NCI-H524 treated with DMSO at 0.1 percent for 48 hours (cell line): ENCODE measurements around the gene SERPINA6.
"Not testable (repeated sequence)": the region's sequence is repeated elsewhere in the genome, so short reads cannot be mapped to it uniquely, and the experiment has no call there.

ENCODE experiments used
- DNase-seq: peaks from one replicate; lab custom pipeline; 2025; lab: John Stamatoyannopoulos, UW

The SERPINA6 gene, protein sequence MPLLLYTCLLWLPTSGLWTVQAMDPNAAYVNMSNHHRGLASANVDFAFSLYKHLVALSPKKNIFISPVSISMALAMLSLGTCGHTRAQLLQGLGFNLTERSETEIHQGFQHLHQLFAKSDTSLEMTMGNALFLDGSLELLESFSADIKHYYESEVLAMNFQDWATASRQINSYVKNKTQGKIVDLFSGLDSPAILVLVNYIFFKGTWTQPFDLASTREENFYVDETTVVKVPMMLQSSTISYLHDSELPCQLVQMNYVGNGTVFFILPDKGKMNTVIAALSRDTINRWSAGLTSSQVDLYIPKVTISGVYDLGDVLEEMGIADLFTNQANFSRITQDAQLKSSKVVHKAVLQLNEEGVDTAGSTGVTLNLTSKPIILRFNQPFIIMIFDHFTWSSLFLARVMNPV

DNA sequence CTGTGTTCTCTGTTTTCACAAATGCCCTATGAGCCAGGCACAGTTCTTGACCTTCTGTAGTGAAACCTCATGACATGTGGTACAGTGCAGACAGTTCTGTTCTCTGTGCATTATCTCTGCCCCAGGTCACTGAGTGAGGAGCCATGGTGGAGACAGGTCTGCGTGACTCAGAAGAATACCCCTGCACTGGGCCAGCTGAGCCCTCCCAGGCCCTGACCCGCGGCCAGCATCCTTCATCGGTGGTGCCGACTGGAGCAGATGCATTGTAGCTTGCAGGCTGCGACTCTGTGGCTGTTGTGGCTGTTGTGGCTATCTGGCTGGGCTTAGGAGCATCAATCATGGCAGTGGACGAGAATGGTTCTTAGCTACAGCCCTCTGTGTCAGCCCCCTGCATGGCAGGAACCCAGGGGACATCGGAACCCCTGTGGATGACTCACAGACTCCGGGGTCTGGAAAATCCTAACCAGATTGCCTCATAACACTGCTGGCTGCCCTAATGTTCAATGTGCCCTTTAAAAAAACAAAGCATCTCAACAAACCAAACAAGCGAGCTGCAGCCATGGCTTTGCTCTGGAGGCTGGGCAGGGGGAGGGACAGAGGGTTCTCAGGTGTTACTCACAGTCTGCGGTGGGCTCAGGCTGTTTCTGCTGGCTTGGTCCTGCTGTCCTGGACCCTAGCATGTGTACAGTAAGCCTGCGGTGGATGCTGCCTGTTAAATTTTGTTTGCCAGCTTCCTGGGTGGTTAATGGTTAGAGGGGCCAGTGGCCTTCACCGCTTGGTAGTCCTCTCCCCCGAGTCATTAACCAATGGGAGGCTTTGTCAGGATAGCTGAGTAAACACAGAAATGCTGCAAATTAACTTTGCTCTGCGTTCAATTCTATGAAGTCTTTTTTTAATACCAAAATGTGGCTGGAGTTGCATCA, at the start of gene SERPINA6:
Gene SERPINA6 (minus strand): TSS at position 689 of the 923 bp plus-strand sequence. CDS start 8,688 bp downstream, outside the sequence.
- no peak for DNase-seq

DNA sequence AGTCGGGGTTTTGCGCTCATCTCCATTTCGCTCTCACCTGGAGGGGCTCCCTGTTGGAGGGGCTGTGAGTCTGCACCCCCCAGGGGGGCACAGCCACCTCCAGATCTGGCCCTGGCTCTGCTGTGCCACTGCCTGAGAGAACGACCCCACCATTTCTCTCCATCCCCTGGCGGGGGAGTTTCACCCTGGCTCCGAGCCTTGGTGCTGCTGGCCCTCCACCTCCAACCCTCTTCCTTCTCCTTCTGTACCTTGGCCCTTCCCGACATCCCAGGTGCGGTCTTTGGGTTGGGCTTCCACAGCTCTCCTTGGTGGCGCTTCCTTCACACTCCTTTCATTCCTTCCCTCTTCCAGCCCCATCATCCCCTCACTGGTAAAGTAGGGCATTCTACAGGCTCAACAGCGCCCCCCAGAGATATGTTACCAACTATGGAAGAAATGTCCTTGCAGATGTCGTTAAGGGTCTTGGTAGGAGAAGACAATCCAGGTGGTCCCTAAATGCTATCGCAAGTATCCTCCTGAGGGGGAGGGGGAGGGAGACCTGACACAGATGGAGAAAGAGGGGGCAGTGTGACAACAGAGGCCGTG, 49.0 kb upstream of the SERPINA6 start:
- no peak for DNase-seq

DNA sequence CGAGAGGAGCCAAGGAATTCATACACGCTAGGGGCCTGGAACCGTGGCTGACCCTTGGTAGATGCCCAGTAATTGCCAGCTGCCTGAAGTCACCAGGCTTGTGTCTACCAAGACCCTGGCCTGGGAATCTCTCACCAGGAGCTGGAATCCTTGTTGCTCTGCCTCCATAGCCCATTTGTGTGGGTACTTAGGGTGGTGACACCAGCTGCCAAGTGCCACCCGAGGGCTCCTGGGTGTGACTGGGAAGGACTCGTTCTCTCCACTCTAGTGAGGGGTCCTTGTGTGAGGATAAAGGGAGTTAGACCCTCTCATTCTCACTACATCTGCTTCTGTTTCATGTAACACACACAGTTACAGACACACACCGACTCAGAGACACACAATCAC, 47.4 kb upstream of the SERPINA6 start:
- no peak for DNase-seq

DNA sequence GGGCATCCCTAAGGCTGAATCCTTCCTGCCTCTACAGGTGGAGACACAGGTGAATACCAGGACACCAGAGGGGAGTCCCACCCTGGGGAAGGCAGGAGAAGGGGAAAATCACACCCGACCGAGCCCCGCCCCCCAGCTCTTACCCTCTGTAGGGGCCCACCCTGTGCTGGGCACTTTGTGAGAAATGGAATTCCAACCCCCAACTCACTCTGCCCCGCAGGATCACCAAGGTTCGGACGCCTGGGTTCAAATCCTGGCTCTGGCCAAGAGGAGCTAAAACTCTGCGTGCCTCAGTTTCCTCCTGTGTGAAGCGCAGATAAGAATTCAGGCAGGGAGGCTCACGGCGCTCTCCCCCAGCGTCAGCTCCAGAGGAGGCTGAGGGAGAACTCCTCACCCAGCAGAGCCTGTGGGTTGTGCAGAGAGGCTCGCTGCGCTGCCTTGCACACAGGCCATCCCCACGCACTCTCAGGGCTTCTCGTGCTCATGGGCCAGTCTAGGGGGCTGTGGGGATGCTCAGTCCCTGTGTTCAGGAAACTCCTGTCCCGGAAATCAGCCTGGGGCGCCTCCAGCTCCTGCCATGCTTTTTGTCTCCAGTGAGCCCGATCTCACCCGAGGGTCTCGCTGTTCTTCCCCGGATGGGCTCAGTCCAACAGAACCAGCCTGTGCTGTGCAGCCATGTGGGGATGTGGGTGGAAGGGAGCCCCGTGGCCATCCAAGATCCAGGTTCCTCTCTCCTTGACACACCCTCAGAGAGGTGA, 46.8 kb upstream of the SERPINA6 start:
- DNase-seq, result not testable (repeated sequence)

DNA sequence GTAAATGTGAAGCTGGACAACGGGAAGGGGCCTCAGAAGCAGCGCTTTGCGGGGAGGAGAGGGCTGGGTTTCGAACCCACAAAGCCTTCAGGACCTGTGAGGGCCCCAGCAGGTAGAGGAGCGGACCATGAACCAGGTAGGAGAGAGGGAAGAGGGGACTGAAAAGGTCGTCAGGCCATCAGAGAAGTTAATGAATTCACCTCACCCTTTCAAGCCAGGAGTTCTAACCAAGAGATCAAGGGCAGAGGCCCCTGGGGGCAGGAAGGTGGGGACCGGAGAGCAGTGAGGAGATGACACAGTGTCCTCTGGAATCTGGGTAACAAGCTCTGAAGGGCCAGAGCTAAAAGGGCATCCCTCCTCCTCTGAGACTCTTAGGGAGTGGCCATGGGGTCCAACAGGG, 45.8 kb upstream of the SERPINA6 start:
- DNase-seq, result no peak

DNA sequence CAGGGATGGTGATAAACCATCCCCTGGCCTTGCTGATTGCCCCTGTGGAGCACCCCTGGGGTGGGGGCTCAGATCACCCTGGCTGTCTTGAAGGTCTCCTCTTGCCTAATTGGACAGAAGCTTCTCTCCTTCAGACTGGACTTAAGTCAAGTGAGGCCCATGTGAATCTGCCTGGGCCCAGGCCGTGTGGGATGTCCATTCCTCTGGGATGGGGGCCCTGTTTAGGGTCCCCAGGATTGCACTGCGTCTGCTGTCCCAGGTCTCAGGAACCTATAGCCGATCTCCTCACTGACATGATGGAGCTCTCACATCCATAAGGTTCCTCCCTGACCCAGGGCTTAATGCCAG, 45.1 kb upstream of the SERPINA6 start:
- DNase-seq, result no peak

DNA sequence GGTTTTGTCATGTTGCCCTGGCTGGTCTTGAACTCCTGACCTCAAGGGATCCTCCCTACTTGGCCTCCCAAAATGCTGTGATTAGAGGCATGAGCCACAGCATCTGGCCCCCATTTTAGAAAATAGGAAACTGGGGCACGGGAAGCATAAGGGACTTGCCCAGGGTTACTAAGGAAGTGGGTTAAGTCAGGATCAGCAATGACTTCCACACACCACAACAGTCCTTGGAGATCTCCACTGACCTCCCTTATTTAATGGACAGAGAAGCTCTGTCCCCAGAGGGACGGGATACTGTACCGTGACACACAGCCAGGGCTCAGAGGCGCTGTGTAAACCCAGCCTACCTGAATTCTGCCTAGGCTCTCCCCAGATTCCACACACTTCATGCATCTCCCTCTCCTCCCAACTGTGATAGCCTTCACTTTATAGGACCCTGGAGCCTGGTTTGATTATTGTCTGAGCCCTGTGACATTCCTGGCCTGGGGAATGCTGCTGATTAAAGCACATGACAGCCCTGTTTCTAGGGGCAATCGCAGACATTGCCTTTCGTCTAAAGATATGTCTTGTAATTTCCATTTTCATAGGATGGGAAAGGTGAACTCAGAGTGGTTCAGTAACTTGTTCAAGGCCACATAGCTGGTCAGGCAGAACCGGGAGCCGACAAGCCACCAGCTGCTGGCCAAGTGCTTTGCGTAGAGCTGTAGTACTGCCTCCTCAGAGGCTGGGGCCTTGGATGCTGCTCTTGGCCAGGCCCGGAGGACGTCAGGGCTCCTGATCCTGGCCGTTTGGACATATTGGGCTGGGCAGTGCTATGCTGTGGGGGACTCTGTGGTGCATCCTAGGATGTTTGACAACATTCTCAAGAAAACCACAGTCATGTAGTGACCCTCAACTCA, 44.5 kb upstream of the SERPINA6 start:
- DNase-seq, result no peak

DNA sequence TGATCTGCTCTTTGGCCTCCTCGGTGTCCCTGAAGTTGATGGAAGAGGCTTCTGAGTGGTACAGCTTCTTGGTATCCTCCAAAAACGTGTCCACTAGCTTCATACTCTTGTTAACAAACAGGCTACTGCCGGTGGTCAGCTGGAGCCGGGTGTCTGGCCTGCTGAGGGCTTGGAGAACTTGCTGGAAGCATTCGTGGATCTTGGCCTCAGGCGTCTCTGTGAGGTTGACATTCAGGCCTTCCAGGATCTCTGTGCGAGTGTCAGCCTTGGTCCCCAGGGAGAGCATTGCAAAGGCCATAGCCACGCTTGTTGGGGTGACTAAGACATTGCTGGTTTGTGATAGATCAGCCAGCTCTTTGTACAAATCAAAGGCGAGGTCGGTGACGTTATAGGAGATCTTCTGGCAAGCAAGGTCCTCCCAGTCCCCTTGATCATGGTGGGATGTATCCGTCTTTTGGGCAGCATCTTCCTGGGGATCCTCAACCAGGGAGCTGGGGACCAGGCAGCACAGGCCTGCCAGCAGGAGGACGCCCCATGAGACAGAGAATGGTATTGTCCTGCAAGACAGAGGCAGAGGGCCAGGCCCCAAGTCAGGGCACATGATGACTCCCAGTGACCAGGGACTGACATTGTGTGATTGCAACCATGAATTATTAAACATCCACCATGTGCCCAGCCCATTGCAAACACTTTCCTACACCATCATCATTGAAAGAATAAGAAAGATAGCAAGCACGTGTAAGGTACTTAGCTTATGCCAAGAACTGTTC, 43.2 kb upstream of the SERPINA6 start, which contains the start of gene SERPINA2:
Gene SERPINA2 (minus strand): TSS at position 553 of the 770 bp plus-strand sequence.
- no peak for DNase-seq

DNA sequence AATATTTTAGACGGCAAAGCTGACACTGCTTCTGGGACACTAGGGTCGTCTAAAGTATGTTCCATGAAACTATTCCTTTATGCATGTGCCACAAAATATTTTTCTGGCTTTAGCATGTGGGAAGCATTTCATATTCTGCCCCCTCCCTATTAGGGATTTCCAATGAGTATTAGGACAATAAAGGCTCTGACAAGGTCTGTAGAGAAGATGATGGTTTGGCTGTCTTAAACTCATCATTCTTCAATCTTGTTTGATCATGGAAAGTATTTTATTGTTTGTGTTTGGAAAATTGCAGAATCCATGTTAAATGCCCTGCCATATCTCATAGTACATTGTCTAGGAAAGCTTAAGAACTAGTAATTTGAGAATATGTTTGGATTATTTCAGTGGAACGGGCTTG, 42.5 kb upstream of the SERPINA6 start:
- no peak for DNase-seq

DNA sequence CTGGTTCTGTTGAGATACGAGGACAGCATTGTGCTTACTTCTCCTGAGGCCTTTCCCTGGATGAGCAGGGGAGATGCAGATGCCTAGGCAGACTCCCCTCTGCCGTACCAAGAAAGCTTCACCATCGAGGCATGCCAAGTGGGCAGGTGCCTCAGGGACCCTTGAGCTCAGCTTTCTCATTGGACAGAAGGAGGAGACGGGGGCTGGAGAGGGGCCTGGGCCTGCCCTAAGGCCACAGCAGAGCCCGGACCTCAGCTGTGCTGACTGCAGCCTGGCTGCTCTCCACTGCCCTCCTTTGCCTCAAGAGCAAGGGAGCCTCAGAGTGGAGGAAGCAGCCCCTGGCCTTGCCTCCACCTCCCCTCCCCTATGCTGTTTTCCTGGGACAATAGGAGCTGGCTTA, 41.8 kb upstream of the SERPINA6 start:
- DNase-seq, result no peak

DNA sequence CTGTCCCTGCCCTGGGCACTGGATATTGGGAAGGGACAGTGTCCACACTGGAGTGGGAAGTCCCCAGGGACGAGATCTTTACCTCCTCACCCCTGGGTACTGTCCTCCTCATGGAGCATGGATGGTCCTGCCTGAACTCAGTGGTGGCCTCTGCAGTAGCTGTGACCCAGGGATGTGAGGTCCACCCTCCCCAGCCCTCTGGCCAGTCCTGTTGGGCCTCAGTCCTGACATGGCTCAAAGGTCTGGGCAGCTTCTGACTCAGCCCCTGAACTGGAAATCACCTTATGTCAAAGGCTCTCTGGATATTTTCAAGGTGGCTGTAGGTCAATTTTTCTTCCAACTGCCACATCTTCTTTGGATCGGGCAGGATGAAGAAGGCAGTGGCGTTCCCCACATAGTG, 40.9 kb upstream of the SERPINA6 start:
- DNase-seq, result no peak

DNA sequence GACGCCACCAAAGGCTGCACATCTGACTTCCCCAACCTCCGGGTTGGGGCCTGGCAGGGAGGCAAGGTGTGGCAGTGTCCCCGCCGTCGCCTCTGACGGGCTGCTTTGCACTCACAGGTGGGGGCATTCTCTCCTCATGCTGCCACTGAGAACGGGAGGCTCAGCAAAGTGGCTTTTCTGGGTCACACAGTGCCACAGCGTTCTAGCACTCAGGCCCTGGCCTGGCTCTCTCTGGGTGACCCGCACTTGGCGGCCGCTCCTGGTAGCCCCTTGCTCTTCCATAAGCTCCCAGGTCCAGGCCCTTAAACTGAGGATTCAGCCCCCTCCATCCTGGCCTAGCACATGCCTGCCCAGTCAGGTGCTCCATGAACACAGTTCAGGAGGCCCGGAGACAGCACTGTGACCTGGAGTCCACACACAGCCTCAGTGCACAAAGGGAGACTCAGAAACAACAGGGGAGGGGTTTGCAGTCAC, 40.1 kb upstream of the SERPINA6 start:
- no peak for DNase-seq

DNA sequence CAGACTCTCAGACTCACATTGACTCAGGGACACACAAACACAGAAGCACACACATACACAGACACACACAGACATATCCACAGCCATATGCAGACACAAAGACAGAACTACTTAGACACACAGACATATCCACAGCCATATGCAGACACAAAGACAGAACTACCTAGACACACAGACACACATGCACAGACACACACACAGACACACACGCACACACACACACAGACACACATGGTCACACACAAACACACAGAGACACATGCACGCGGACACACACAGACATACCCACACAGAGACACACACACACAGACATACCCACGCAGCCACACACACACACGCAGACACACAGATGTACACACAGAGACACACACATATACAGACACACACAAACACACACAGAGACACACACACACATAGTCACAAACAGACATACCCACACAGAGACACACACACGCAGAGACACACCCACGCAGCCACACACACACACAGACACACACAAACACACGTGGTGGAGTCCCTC, 39.5 kb upstream of the SERPINA6 start:
- no peak for DNase-seq

DNA sequence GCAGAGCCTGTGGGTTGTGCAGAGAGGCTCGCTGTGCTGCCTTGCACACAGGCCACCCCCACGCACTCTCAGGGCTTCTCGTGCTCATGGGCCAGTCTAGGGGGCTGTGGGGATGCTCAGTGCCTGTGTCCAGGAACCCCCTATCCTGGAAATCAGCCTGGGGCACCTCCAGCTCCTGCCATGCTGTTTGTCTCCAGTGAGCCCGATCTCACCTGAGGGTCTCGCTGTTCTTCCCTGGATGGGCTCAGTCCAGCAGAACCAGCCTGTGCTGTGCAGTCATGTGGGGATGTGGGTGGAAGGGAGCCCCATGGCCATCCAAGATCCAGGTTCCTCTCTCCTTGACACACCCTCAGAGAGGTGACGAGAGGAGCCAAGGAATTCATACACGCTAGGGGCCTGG, 38.5 kb upstream of the SERPINA6 start:
- DNase-seq, result no peak

DNA sequence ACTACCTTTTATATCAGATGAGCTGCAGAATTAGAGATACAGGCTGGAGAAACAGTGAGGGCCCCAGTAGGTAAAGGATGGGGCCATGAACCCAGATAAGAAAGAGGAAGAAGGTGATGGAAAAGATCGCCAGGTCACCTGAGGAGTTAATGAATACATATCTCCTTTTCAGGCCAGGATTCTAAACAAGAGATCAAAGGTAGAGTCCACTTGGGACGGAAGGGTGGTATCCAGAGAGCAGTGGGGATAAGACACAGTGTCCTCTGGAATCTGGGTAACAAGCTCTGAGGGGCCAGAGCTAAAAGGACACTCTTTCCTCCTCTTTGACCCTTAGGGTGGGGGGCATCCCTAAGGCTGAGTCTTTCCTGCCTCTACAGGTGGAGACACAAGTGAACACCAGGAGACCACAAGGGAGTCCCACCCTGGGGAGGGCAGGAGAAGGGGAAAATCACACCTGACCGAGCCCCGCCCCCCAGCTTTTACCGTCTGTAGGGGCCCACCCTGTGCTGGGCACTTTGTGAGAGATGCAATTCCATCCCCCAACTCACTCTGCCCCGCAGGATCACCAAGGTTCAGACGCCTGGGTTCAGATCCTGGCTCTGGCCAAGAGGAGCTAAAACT, 37.9 kb upstream of the SERPINA6 start:
- no peak for DNase-seq

DNA sequence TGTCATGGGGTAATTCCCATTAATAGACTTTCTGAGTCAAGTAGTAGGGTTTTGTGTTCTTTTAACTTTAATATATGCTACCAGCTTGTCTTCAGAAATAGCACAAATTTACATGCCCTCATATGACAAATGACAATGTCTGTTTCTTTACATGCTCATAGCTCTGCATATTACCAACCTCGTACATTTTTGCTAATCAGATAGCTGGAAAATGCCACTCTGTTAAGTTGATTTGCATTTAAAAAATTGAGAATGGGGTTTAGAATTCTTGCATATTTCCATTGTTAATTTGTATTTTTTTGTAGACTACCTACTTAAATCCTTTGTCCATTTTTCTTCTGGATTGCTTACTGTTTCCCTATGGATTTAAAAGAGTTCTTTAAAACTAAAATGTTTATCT, 34.0 kb upstream of the SERPINA6 start:
- no peak for DNase-seq

DNA sequence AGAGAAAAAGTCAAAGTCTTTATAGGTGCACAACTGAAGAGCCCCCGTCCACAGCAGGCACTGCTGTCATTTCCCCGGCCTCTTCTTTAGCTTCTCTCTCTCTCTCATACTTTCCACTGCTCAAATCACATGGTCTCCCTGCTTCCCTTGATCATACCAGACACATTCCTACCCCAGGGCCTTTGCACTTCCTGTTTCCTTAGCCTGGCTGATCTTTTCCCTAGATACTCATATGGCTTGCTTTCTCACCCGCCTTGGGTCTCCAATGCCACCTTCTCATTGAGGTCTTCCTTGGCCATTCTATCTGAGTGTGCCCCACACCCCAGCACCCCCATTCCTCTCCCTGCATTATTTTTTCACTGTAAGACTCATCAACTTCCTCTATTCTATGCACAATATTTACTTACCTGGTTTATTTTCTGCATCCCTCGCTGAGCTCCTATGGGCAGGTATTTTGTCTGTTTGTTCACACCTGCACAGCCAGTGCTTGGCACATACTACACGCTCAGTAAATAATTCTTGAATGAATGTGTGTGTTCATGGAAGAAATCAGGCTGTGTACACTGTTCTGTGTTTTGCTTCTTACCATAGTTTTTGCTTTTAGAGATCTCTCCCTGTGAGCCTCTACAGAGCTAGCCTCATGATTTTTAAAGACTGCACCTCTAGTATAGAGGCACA, 33.4 kb upstream of the SERPINA6 start:
- no peak for DNase-seq

DNA sequence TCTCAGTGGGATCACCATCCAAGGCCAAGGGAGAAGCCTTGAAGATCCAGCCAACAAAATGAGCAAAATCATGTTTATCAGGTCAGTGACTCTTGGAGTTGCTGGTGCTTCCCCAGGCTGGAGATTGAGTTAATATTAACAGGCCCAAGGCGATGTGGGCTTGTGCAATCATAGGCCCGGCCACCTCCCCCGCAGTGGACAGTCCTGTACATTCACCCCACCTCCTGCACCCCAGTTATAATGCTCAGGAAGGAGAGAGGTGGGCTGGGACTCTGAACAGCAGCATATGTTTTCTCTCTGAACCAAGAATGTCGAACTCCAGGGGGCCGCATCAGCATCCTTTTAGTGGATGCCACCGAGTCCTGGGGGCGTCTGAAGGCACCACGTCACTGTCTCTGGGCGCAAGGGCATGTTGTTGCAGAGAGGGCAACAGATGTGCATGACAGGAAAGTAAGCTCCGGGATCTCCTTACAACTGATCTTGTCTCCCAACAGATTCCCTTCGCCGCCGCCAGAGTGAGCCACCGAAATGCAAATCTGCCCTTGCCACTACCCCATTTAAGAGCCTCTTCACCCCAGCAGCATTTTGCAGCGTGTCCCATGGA, 32.2 kb upstream of the SERPINA6 start:
- peak; percentile 76 for DNase-seq
